Skeletal muscle tissue (tissue), 4 donors: ENCODE data around the gene OR10V1. TPM values are rescaled to one million over a fixed set of nuclear protein-coding genes. Genes with fewer than 3 reads are reported as not detected.
"Not testable (repeated sequence)": the region's sequence is repeated elsewhere in the genome, so short reads cannot be mapped to it uniquely, and the experiment has no call there.

Experiments used
- H3K27ac ChIP-seq: one replicate; pipeline ENCODE4 v1.7.0; 2013; ENCODE audit warnings: mild to moderate bottlenecking, low read depth, low read length, inconsistent platforms
- H3K27me3 ChIP-seq, 3 donors: one replicate each; pipeline ENCODE4 v1.7.0; 2013; ENCODE audit warnings: low read length in 3 of 3; ENCODE audit not compliant: control insufficient read depth in 3 of 3, insufficient read depth in 3 of 3
- H3K36me3 ChIP-seq, 3 donors: one replicate each; pipeline ENCODE4 v1.7.0; 2013; ENCODE audit warnings: low read length in 3 of 3; ENCODE audit not compliant: control insufficient read depth in 3 of 3, insufficient read depth in 3 of 3
- H3K4me1 ChIP-seq, 3 donors: one replicate each; pipeline ENCODE4 v1.7.0; 2013; ENCODE audit warnings: low read length in 3 of 3, mild to moderate bottlenecking in 3 of 3; ENCODE audit not compliant: control insufficient read depth in 3 of 3, insufficient read depth in 3 of 3
- H3K4me3 ChIP-seq, 3 donors: one replicate each; pipeline ENCODE4 v1.7.0; 2013; ENCODE audit warnings: low read length in 3 of 3
- H3K9ac ChIP-seq, 3 donors: one replicate each; pipeline ENCODE4 v1.7.0; 2013; ENCODE audit warnings: low read length in 3 of 3, mild to moderate bottlenecking in 3 of 3, moderate library complexity in 2 of 3, low read depth in 1 of 3
- H3K9me3 ChIP-seq, 3 donors: one replicate each; pipeline ENCODE4 v1.7.0; 2013; ENCODE audit warnings: low read length in 3 of 3; ENCODE audit not compliant: control insufficient read depth in 3 of 3
- total RNA-seq: library from RNA; depleted of rRNA; stranded (reverse); fragments of >200 nt; gene quantifications from one replicate; pipeline ENCODE4 v1.2.3, GENCODE V29; 2014
- donor health status: Osteomylitis.

OR10V1 gene
- total RNA-seq, 1 donor from 2014 or later, result not detected

DNA sequence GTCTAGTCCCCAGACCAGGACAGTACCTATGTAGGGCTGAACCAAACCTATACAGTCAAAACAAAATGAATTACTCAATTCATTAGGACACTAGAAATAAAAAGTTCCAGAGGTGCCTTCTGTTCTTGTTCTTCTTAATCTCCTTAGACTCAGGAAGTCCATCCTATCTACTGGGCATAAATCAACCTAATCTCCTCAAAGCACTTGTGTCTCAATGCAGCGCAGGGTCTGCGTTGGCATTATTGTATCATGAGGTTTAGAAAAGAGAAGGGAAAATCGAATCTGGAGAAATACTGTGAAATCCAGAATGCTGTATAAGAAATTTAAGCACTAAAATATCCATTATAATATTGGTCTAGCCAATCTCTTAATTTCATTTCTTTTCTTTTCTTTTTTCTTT is 2.4 kb upstream of the OR10V1 start:
- Histone ChIP-seq H3K4me3 (no peak overlapping the region), H3K4me1 (no peaks in the 10 kb centered on the region), H3K9me3 (no peaks in the 10 kb centered on the region), H3K27ac (no peak overlapping the region), H3K9ac (no peak overlapping the region), H3K36me3 (no peaks in the 10 kb centered on the region), H3K27me3 (no peaks in the 10 kb centered on the region)

DNA sequence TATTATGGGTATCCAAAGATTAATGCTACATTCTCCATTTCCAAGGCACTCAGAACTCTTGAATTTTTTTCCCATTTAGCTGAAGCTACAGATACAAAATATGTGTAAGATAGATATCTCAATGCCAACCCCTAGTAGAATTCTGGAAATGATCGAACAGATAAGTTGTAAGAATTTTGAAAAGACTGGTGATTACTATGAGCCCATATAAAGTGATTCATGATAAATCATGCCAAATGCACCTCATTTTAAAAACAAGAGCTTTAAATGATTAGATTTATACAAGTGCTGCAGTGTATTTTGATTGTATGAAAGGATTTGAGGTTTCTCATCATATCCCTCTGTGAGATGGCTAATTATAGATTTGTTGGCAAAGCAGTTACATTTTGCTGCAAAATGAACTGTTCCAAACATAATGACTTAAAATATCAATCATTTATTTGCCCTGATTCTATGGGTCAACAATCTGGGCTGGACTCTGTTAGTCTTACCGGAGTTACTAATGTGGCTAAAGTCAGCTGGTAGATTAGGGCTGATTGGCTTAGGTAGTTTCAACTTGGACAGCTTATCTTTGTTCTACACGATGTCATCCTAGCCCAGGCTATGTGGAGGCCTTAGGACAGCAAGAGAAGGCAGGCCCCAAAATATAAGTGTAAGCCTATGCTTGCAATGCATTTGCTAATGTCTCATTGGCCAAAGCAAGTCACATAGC is 3.4 kb downstream of the OR10V1 start:
- H3K36me3 ChIP-seq, result no peaks in the 10 kb centered on the region
- no peaks in the 10 kb centered on the region for H3K9me3 ChIP-seq

DNA sequence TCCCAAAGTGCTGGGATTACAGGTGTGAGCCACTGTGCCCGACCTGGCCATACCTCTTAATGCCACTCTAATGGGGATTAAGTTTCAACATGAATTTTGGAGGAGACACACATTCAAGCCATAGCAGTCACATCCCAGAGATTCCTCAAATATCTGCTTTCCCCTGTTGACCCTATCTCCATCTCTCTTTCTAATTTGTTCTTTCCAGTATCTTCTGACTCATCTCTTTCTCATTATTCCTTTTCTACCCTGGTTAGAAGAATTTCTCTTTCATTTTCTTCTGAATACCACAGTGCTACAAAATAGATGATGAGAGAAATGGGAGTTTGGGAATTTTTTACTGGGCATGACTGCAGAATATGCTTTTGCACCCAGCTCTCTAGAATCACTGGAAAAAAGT is 5.1 kb downstream of the OR10V1 start:
- Histone ChIP-seq H3K27ac (no peak overlapping the region), H3K27me3 (no peaks in the 10 kb centered on the region), H3K36me3 (no peaks in the 10 kb centered on the region), H3K4me3 (no peak overlapping the region), H3K9ac (no peak overlapping the region), H3K4me1 (no peaks in the 10 kb centered on the region), H3K9me3 (no peaks in the 10 kb centered on the region)

More for the DNA sequence above, 3.4 kb downstream of the OR10V1 start:
- Histone ChIP-seq H3K4me3 (no peak overlapping the region), H3K4me1 (no peaks in the 10 kb centered on the region), H3K27me3 (no peaks in the 10 kb centered on the region), H3K9ac (no peak overlapping the region), H3K27ac (no peak overlapping the region)

DNA sequence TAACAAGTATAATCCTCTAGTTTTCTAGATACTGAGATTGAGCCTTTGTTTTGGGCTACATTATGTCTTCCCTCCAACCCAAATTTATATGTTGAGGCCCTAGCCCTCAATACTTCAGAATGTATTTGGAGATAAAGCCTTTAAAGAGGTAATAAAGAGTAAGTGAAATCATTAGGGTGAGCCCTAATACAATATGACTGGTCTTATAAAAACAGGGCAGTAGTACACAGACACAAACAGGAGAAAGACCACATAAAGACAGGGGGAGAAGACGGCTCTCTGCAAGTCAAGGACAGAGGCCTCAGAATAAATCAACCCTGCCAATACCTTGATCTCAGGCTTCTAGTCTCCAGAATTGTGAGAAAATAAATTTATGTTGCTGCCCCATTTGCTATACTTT is 6.3 kb downstream of the OR10V1 start:
- H3K9me3 ChIP-seq, result no peaks in the 10 kb centered on the region
- H3K4me1 ChIP-seq, result no peaks in the 10 kb centered on the region

DNA sequence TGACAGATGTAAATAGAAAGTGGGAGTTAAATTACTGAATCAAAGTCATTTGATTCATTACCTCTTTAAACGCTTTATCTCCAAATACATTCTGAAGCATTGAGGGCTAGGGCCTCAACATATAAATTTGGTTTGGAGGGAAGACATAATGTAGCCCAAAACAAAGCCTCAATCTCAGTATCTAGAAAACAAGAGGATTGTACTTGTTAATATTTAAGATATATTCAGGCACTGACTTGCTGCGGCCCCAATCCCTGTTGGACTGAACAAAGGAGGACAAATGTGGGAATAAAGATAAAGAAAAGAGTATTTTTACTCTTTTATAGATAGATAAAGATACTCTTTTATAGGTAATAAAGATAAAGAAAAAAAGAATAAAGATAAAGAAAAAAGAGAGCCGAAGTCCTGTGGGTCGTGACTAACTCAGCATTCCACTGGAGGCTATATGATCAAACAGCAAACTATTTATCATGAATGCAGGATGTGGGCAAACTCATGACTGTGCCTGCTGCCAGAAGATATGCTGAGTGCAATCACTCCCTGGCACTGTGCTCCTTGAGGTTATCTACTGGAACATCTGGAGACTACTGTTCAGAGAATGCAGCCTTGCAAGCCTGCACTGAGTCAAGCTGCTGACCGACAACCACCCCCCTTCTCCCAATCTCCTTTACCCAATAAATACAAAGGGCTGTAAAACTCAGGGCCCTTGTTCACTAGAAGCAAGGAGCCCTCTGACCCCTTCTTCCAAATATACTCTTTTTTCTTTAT is 6.9 kb downstream of the OR10V1 start:
- Histone ChIP-seq H3K27me3 (no peaks in the 10 kb centered on the region), H3K27ac (no peak overlapping the region), H3K36me3 (no peaks in the 10 kb centered on the region), H3K9me3 (no peaks in the 10 kb centered on the region), H3K4me3 (no peak overlapping the region), H3K4me1 (no peaks in the 10 kb centered on the region), H3K9ac (no peak overlapping the region)

More for the DNA sequence above, 6.3 kb downstream of the OR10V1 start:
- Histone ChIP-seq H3K27ac (no peak overlapping the region), H3K9ac (no peak overlapping the region), H3K4me3 (no peak overlapping the region), H3K36me3 (no peaks in the 10 kb centered on the region), H3K27me3 (no peaks in the 10 kb centered on the region)

DNA sequence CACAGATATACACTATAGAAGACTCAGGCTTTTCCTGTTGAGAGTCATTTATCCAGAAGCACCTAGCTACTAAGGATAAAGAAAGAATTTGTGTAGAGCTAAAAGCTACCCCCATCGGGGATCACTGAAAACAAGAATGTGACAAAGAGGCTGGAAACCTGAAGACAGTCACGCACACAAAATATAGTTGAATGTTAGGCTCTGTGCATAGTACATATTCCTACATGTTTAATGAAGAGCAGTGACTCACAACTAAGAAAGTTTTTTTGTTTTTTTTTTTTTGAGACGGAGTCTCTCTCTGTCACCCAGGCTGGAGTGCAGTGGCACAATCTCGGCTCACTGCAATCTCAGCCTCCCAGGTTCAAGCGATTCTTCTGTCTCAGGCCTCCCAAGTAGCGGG is 8.4 kb downstream of the OR10V1 start:
- Histone ChIP-seq H3K9ac (no peak overlapping the region), H3K4me1 (no peaks in the 10 kb centered on the region), H3K27me3 (no peaks in the 10 kb centered on the region), H3K27ac (no peak overlapping the region), H3K9me3 (no peaks in the 10 kb centered on the region), H3K4me3 (no peak overlapping the region), H3K36me3 (no peaks in the 10 kb centered on the region)

DNA sequence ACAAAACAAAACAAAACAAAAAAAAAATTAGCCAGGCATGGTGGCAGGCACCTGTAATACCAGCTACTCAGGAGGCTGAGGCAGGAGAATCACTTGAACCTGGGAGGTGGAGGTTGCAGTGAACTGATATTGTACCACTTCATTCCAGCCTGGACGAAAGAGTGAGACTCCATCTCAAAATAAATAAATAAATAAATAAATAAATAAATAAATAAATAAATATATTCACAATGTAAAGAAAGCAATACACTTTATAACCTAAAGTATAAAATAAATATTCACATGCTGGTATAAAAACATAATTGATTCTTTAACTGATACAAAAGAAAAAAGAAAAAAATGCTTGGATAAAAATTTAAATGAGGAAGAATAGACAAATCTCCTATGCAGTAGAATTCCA is 10.1 kb downstream of the OR10V1 start:
- H3K27me3 ChIP-seq, H3K27ac ChIP-seq, H3K9me3 ChIP-seq, H3K9ac ChIP-seq, H3K4me3 ChIP-seq, H3K36me3 ChIP-seq, H3K4me1 ChIP-seq: not testable (repeated sequence)

DNA sequence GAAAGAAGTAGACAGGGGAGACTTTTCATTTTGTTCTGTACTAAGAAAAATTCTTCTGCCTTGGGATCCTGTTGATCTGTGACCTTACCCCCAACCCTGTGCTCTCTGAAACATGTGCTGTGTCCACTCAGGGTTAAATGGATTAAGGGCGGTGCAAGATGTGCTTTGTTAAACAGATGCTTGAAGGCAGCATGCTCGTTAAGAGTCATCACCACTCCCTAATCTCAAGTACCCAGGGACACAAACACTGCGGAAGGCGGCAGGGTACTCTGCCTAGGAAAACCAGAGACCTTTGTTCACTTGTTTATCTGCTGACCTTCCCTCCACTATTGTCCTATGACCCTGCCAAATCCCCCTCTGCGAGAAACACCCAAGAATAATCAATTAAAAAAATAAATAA is 13.5 kb downstream of the OR10V1 start:
- not testable (repeated sequence) for H3K27ac ChIP-seq

DNA sequence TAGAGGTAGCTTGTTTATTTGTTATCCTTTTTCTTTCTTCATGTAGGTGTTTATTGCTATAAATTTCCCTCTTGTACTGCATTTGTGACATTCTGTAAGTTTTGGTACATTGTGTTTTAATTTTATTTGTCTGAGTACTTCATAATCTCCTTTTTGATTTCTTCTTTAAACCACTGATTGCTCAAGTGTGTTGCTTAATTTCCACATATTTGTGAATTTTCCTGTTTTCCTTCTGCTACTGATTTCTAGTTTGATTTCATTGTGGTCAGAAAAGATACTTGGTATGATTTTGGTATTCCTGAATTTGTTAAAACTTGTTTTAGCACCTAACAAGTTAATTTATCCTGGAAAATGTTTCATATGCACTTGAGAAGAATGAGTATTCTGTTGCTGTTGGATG is 15.1 kb downstream of the OR10V1 start:
- Histone ChIP-seq H3K36me3 (no peaks in the 10 kb centered on the region), H3K27ac (no peak overlapping the region), H3K4me3 (no peak overlapping the region), H3K9ac (no peak overlapping the region), H3K4me1 (no peaks in the 10 kb centered on the region), H3K27me3 (no peaks in the 10 kb centered on the region), H3K9me3 (no peaks in the 10 kb centered on the region)

More for the DNA sequence above, 13.5 kb downstream of the OR10V1 start:
- not testable (repeated sequence) for H3K4me3 ChIP-seq, H3K36me3 ChIP-seq, H3K9me3 ChIP-seq, H3K27me3 ChIP-seq, H3K9ac ChIP-seq, H3K4me1 ChIP-seq

DNA sequence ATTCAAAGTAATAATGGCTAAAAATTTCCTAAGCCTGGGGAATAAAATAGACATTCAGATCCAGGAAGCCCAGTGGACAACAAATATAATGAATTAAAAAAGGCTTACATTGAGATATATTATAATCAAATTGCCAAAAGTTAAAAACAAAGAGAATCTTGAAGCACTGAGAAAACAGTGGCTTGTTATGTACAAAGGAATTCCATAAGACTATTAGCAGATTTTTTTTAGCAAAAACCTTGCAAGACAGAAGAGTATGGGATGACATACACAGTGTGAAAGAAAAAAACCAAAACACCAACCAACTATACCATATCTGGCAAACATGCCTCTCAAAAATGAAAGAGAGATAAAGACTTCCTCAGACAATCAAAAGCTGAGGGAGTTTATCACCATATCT is 20.7 kb downstream of the OR10V1 start:
- no peak overlapping the region for H3K9ac ChIP-seq
- no peaks in the 10 kb centered on the region for H3K36me3 ChIP-seq
- no peaks in the 10 kb centered on the region for H3K9me3 ChIP-seq
- no peaks in the 10 kb centered on the region for H3K4me1 ChIP-seq
- no peaks in the 10 kb centered on the region for H3K27me3 ChIP-seq
- H3K4me3 ChIP-seq, result no peak overlapping the region
- H3K27ac ChIP-seq, result no peak overlapping the region
